Measurements from ENCODE around the gene AMBP. TPM values are rescaled to one million over a fixed set of nuclear protein-coding genes. Genes with fewer than 3 reads are reported as not detected.

AMBP gene
- total and polyA plus RNA-seq, 4 donors, result 0.47 to 3.7 (median 1.6) TPM

- Histone ChIP-seq H3K9ac (ENCODE audit: insufficient read depth in 1 of 2, low read length in 2 of 2) (no peak overlapping the region), H3K36me3 (ENCODE audit: control insufficient read depth in 4 of 4, insufficient read depth in 4 of 4, low read length in 4 of 4) (no peaks in the 10 kb centered on the region), H3K27ac (ENCODE audit: low read depth in 1 of 2, low read length in 1 of 2) (no peak overlapping the region), H3K9me3 (ENCODE audit: control insufficient read depth in 4 of 4, insufficient read depth in 3 of 4, low read length in 3 of 4) (peaks cover 0 to 2% (median 0%) of the 10 kb centered on the region in 4 donors), H3K4me1 (ENCODE audit: control insufficient read depth in 5 of 5, insufficient read depth in 5 of 5, low read length in 5 of 5) (peaks cover 0 to 8% (median 2%) of the 10 kb centered on the region in 5 donors), H3K27me3 (ENCODE audit: control insufficient read depth in 3 of 3, insufficient read depth in 3 of 3, low read length in 2 of 3) (peaks cover 0 to 2% (median 0%) of the 10 kb centered on the region in 3 donors), H3K4me3 (no peak overlapping the region)
- DNase-seq (no peak), ATAC-seq (ENCODE audit: insufficient read depth, low FRiP score) (no peak)
- WGBS, 2 donors, result 61 to 82% methylated on average over 5 of the region's 5 CpGs
- TF ChIP-seq, protein P1, sequence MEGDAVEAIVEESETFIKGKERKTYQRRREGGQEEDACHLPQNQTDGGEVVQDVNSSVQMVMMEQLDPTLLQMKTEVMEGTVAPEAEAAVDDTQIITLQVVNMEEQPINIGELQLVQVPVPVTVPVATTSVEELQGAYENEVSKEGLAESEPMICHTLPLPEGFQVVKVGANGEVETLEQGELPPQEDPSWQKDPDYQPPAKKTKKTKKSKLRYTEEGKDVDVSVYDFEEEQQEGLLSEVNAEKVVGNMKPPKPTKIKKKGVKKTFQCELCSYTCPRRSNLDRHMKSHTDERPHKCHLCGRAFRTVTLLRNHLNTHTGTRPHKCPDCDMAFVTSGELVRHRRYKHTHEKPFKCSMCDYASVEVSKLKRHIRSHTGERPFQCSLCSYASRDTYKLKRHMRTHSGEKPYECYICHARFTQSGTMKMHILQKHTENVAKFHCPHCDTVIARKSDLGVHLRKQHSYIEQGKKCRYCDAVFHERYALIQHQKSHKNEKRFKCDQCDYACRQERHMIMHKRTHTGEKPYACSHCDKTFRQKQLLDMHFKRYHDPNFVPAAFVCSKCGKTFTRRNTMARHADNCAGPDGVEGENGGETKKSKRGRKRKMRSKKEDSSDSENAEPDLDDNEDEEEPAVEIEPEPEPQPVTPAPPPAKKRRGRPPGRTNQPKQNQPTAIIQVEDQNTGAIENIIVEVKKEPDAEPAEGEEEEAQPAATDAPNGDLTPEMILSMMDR (IDR thresholded peaks at IDR 0.05; ENCODE audit: control extremely low read depth, extremely low read depth), result no peak
These were observed 27.1 kb upstream of the AMBP start for GRCh38 chr9:114105236-114105635.

- H3K27me3 ChIP-seq (ENCODE audit: control insufficient read depth in 3 of 3, insufficient read depth in 3 of 3, low read length in 2 of 3), result peaks cover 0 to 5% (median 4%) of the 10 kb centered on the region in 3 donors
- no peaks in the 10 kb centered on the region for H3K36me3 ChIP-seq (ENCODE audit: control insufficient read depth in 4 of 4, insufficient read depth in 4 of 4, low read length in 4 of 4)
- H3K4me3 ChIP-seq, result no peak overlapping the region
- DNase-seq, result no peak
- peaks cover under 1 to 8% (median 4%) of the 10 kb centered on the region in 5 donors for H3K4me1 ChIP-seq (ENCODE audit: control insufficient read depth in 5 of 5, insufficient read depth in 5 of 5, low read length in 5 of 5)
- H3K9me3 ChIP-seq (ENCODE audit: control insufficient read depth in 4 of 4, insufficient read depth in 3 of 4, low read length in 3 of 4), result peaks cover 0 to 2% (median 0%) of the 10 kb centered on the region in 4 donors
- ATAC-seq (ENCODE audit: insufficient read depth, low FRiP score), result no peak
- TF ChIP-seq, protein P1 (IDR thresholded peaks at IDR 0.05; ENCODE audit: control extremely low read depth, extremely low read depth), result no peak
- no peak overlapping the region for H3K9ac ChIP-seq (ENCODE audit: insufficient read depth in 1 of 2, low read length in 2 of 2)
- H3K27ac ChIP-seq (ENCODE audit: low read depth in 1 of 2, low read length in 1 of 2), result no peak overlapping the region
These were observed 24.4 kb upstream of the AMBP start for GRCh38 chr9:114102484-114102883.

DNA sequence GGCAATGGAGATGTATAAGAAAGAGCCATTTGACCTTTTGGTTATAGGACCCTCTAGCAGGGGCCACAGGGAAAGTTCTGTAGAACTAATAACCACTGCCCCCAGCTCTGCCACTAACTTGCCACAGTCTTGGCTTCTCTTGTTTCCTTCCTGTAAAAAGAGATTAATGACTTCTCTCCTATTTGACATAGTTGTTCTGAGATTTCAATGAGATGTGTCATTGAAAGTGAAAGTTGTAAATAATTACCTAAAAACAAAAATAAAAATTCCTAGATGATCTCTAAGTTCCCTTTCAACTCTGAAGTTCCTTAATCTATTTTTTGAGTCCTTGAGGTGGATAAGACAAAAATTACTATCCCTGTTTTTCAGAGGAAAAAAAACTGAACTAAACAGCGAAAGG lies 22.4 kb upstream of the AMBP start:
- Histone ChIP-seq H3K9me3 (ENCODE audit: control insufficient read depth in 4 of 4, insufficient read depth in 3 of 4, low read length in 3 of 4) (peaks cover 0 to 2% (median 0%) of the 10 kb centered on the region in 4 donors), H3K27me3 (ENCODE audit: control insufficient read depth in 3 of 3, insufficient read depth in 3 of 3, low read length in 2 of 3) (peaks cover 0 to 4% (median 4%) of the 10 kb centered on the region in 3 donors), H3K4me1 (ENCODE audit: control insufficient read depth in 5 of 5, insufficient read depth in 5 of 5, low read length in 5 of 5) (peaks cover 0 to 13% (median 4%) of the 10 kb centered on the region in 5 donors), H3K27ac (ENCODE audit: low read depth in 1 of 2, low read length in 1 of 2) (no peak overlapping the region), H3K36me3 (ENCODE audit: control insufficient read depth in 4 of 4, insufficient read depth in 4 of 4, low read length in 4 of 4) (no peaks in the 10 kb centered on the region), H3K9ac (ENCODE audit: insufficient read depth in 1 of 2, low read length in 2 of 2) (no peak overlapping the region), H3K4me3 (no peak overlapping the region)
- TF ChIP-seq, protein P1 (IDR thresholded peaks at IDR 0.05; ENCODE audit: control extremely low read depth, extremely low read depth), result no peak
- WGBS, 2 donors, result 82% methylated on average over 1 of the region's 1 CpG
- no peak for ATAC-seq (ENCODE audit: insufficient read depth, low FRiP score)
- no peak for DNase-seq
